HL-60 (cell line): ENCODE data around the gene GC.

ENCODE experiments used
- DNase-seq, 2 experiments: peaks; one replicate each; pipeline ENCODE4 v3.0.0-alpha.2; 2010 to 2020; ENCODE audit warnings: low read depth in 1 of 2, low spot score in 1 of 2
- H3K27ac ChIP-seq: fragments of 250-450 bp; sonication (Bioruptor Pico); replicated peaks from 2 replicates; pipeline ENCODE4 v1.5.1; 2020; ENCODE audit warnings: mild to moderate bottlenecking, moderate library complexity
- H3K27me3 ChIP-seq: fragments of 250-450 bp; sonication (Bioruptor Pico); 2 replicates; pipeline ENCODE4 v1.5.1; 2021; ENCODE audit warnings: mild to moderate bottlenecking, moderate library complexity; ENCODE audit not compliant: insufficient read depth, poor library complexity, severe bottlenecking
- H3K4me3 ChIP-seq: replicated peaks from 2 replicates; pipeline ENCODE4 v1.5.1; 2011; ENCODE audit warnings: mild to moderate bottlenecking, control low read depth, low read length; ENCODE audit not compliant: insufficient read depth
- CTCF ChIP-seq: IDR thresholded peaks from one replicate; pipeline ENCODE4 v1.5.1; 2011; ENCODE audit warnings: low read length, control low read depth, inconsistent platforms; ENCODE audit not compliant: insufficient read depth
- GABPA ChIP-seq: IDR thresholded peaks from 2 replicates; pipeline ENCODE4 v1.6.1; 2012; ENCODE audit warnings: low read depth
- POLR2AphosphoS5 ChIP-seq: IDR thresholded peaks from 2 replicates; pipeline ENCODE4 v1.6.1; 2012; ENCODE audit warnings: low read depth
- REST ChIP-seq: IDR thresholded peaks from 2 replicates; pipeline ENCODE4 v1.6.1; 2012; ENCODE audit warnings: low read depth; ENCODE audit not compliant: insufficient replicate concordance
- SPI1 ChIP-seq: IDR thresholded peaks from 2 replicates; pipeline ENCODE4 v1.6.1; 2012; ENCODE audit warnings: low read depth, mild to moderate bottlenecking, borderline replicate concordance

GC gene

GRCh38 chr4:71732706-71733105, 51.2 kb downstream of the GC start:
- H3K27ac ChIP-seq, result no peak overlapping the region
- DNase-seq, result no peak
- H3K4me3 ChIP-seq, result no peak overlapping the region
- H3K27me3 ChIP-seq, result no peaks in the 10 kb centered on the region
- TF ChIP-seq POLR2AphosphoS5 (no peak), CTCF (no peak), REST (no peak), GABPA (no peak), SPI1 (no peak)

- Histone ChIP-seq H3K4me3 (no peak overlapping the region), H3K27me3 (no peaks in the 10 kb centered on the region), H3K27ac (no peak overlapping the region)
- DNase-seq, result no peak
- TF ChIP-seq REST (no peak), GABPA (no peak), SPI1 (no peak), POLR2AphosphoS5 (no peak), CTCF (no peak)
Measured at GRCh38 chr4:71732066-71732465, 51.8 kb downstream of the GC start.

- no peak for DNase-seq
- Histone ChIP-seq H3K27ac (no peak overlapping the region), H3K27me3 (no peaks in the 10 kb centered on the region), H3K4me3 (no peak overlapping the region)
- TF ChIP-seq REST (no peak), GABPA (no peak), SPI1 (no peak), CTCF (no peak), POLR2AphosphoS5 (no peak)
Measured at GRCh38 chr4:71729856-71730255, 54.0 kb downstream of the GC start.
